ENCODE results near the gene ABI3BP. TPM values are rescaled to one million over a fixed set of nuclear protein-coding genes. Genes with fewer than 3 reads are reported as not detected.

Gene ABI3BP
- total and polyA plus RNA-seq, 2 experiments from 2014 or later = 0.42 to 0.57 TPM

GRCh38 chr3:100810671-100811070 lies 182.6 kb downstream of the ABI3BP start (continued):
- TF ChIP-seq, protein P1, sequence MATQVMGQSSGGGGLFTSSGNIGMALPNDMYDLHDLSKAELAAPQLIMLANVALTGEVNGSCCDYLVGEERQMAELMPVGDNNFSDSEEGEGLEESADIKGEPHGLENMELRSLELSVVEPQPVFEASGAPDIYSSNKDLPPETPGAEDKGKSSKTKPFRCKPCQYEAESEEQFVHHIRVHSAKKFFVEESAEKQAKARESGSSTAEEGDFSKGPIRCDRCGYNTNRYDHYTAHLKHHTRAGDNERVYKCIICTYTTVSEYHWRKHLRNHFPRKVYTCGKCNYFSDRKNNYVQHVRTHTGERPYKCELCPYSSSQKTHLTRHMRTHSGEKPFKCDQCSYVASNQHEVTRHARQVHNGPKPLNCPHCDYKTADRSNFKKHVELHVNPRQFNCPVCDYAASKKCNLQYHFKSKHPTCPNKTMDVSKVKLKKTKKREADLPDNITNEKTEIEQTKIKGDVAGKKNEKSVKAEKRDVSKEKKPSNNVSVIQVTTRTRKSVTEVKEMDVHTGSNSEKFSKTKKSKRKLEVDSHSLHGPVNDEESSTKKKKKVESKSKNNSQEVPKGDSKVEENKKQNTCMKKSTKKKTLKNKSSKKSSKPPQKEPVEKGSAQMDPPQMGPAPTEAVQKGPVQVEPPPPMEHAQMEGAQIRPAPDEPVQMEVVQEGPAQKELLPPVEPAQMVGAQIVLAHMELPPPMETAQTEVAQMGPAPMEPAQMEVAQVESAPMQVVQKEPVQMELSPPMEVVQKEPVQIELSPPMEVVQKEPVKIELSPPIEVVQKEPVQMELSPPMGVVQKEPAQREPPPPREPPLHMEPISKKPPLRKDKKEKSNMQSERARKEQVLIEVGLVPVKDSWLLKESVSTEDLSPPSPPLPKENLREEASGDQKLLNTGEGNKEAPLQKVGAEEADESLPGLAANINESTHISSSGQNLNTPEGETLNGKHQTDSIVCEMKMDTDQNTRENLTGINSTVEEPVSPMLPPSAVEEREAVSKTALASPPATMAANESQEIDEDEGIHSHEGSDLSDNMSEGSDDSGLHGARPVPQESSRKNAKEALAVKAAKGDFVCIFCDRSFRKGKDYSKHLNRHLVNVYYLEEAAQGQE (IDR thresholded peaks at IDR 0.05; ENCODE audit: unreplicated experiment) = no peak
- TF ChIP-seq ETS1 (IDR thresholded peaks at IDR 0.05) (no peak), JUNB (IDR thresholded peaks at IDR 0.05; ENCODE audit: unreplicated experiment) (no peak), CREB1 (CRISPR knock-in tag; IDR thresholded peaks at IDR 0.05; ENCODE audit: low read depth) (no peak), STAT1 (IDR thresholded peaks at IDR 0.05; ENCODE audit: unreplicated experiment) (no peak)

GRCh38 chr3:100804631-100805030 lies 188.6 kb downstream of the ABI3BP start:
- H3K4me3 Mint-ChIP-seq = no peak overlapping the region

GRCh38 chr3:100803711-100804110 lies 189.5 kb downstream of the ABI3BP start:
- Histone ChIP-seq H3K9me2 (ENCODE audit: insufficient read depth) (no peaks in the 10 kb centered on the region), H3K36me3 (ENCODE audit: insufficient read depth) (no peaks in the 10 kb centered on the region), H3K27ac (ENCODE audit: low read depth) (no peak overlapping the region), H3K4me1 (ENCODE audit: insufficient read depth) (no peaks in the 10 kb centered on the region), H3F3A (replicated peaks; ENCODE audit: low read depth) (no peaks in the 10 kb centered on the region), H3K79me2 (replicated peaks; ENCODE audit: insufficient read depth) (no peaks in the 10 kb centered on the region), H3K27me3 (ENCODE audit: insufficient read depth) (no peaks in the 10 kb centered on the region), H3K4me3 (no peak overlapping the region), H3K4me2 (no peak overlapping the region), H4K20me1 (replicated peaks; ENCODE audit: insufficient read depth) (no peaks in the 10 kb centered on the region), H2AFZ (no peak overlapping the region)
- Mint-ChIP-seq H3K9me3 (no peaks in the 10 kb centered on the region), H3K4me3 (no peak overlapping the region), H3K27me3 (ENCODE audit: insufficient read depth, low read depth, poor library complexity) (no peaks in the 10 kb centered on the region), H3K36me3 (ENCODE audit: low read depth) (no peaks in the 10 kb centered on the region), H3K4me1 (no peaks in the 10 kb centered on the region), H3K27ac (no peak overlapping the region)
- no peak for ATAC-seq
- DNase-seq (ENCODE audit: low spot score) = no peak
- no peak for TF ChIP-seq JUNB (IDR thresholded peaks at IDR 0.05; ENCODE audit: unreplicated experiment)
- TF ChIP-seq ZNF114 (CRISPR knock-in tag; IDR thresholded peaks at IDR 0.05) = no peak
- TF ChIP-seq, protein P2, sequence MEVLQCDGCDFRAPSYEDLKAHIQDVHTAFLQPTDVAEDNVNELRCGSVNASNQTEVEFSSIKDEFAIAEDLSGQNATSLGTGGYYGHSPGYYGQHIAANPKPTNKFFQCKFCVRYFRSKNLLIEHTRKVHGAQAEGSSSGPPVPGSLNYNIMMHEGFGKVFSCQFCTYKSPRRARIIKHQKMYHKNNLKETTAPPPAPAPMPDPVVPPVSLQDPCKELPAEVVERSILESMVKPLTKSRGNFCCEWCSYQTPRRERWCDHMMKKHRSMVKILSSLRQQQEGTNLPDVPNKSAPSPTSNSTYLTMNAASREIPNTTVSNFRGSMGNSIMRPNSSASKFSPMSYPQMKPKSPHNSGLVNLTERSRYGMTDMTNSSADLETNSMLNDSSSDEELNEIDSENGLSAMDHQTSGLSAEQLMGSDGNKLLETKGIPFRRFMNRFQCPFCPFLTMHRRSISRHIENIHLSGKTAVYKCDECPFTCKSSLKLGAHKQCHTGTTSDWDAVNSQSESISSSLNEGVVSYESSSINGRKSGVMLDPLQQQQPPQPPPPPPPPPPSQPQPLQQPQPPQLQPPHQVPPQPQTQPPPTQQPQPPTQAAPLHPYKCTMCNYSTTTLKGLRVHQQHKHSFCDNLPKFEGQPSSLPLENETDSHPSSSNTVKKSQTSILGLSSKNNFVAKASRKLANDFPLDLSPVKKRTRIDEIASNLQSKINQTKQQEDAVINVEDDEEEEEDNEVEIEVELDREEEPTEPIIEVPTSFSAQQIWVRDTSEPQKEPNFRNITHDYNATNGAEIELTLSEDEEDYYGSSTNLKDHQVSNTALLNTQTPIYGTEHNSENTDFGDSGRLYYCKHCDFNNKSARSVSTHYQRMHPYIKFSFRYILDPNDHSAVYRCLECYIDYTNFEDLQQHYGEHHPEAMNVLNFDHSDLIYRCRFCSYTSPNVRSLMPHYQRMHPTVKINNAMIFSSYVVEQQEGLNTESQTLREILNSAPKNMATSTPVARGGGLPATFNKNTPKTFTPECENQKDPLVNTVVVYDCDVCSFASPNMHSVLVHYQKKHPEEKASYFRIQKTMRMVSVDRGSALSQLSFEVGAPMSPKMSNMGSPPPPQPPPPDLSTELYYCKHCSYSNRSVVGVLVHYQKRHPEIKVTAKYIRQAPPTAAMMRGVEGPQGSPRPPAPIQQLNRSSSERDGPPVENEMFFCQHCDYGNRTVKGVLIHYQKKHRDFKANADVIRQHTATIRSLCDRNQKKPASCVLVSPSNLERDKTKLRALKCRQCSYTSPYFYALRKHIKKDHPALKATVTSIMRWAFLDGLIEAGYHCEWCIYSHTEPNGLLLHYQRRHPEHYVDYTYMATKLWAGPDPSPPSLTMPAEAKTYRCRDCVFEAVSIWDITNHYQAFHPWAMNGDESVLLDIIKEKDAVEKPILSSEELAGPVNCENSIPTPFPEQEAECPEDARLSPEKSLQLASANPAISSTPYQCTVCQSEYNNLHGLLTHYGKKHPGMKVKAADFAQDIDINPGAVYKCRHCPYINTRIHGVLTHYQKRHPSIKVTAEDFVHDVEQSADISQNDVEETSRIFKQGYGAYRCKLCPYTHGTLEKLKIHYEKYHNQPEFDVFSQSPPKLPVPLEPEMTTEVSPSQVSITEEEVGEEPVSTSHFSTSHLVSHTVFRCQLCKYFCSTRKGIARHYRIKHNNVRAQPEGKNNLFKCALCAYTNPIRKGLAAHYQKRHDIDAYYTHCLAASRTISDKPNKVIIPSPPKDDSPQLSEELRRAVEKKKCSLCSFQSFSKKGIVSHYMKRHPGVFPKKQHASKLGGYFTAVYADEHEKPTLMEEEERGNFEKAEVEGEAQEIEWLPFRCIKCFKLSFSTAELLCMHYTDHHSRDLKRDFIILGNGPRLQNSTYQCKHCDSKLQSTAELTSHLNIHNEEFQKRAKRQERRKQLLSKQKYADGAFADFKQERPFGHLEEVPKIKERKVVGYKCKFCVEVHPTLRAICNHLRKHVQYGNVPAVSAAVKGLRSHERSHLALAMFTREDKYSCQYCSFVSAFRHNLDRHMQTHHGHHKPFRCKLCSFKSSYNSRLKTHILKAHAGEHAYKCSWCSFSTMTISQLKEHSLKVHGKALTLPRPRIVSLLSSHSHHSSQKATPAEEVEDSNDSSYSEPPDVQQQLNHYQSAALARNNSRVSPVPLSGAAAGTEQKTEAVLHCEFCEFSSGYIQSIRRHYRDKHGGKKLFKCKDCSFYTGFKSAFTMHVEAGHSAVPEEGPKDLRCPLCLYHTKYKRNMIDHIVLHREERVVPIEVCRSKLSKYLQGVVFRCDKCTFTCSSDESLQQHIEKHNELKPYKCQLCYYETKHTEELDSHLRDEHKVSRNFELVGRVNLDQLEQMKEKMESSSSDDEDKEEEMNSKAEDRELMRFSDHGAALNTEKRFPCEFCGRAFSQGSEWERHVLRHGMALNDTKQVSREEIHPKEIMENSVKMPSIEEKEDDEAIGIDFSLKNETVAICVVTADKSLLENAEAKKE (CRISPR knock-in tag; IDR thresholded peaks at IDR 0.05) = no peak
- TF ChIP-seq CREB1 (CRISPR knock-in tag; IDR thresholded peaks at IDR 0.05; ENCODE audit: low read depth) = no peak
- TF ChIP-seq POLR2AphosphoS5 (IDR thresholded peaks at IDR 0.05; ENCODE audit: low read depth) = no peak
- no peak for TF ChIP-seq STAT1 (IDR thresholded peaks at IDR 0.05; ENCODE audit: unreplicated experiment)

More at GRCh38 chr3:100804631-100805030, 188.6 kb downstream of the ABI3BP start:
- Histone ChIP-seq H3K4me1 (ENCODE audit: insufficient read depth) (no peaks in the 10 kb centered on the region), H3K9me2 (ENCODE audit: insufficient read depth) (no peaks in the 10 kb centered on the region), H2AFZ (no peak overlapping the region), H3K79me2 (replicated peaks; ENCODE audit: insufficient read depth) (no peaks in the 10 kb centered on the region), H4K20me1 (replicated peaks; ENCODE audit: insufficient read depth) (no peaks in the 10 kb centered on the region), H3K36me3 (ENCODE audit: insufficient read depth) (no peaks in the 10 kb centered on the region), H3K27ac (ENCODE audit: low read depth) (no peak overlapping the region), H3F3A (replicated peaks; ENCODE audit: low read depth) (no peaks in the 10 kb centered on the region), H3K27me3 (ENCODE audit: insufficient read depth) (no peaks in the 10 kb centered on the region), H3K4me2 (no peak overlapping the region), H3K4me3 (no peak overlapping the region)
- Mint-ChIP-seq H3K27me3 (ENCODE audit: insufficient read depth, low read depth, poor library complexity) (no peaks in the 10 kb centered on the region), H3K9me3 (no peaks in the 10 kb centered on the region), H3K36me3 (ENCODE audit: low read depth) (no peaks in the 10 kb centered on the region), H3K4me1 (no peaks in the 10 kb centered on the region), H3K27ac (no peak overlapping the region)
- TF ChIP-seq ZNF331 (CRISPR knock-in tag; IDR thresholded peaks at IDR 0.05; ENCODE audit: low read depth) (no peak), CREB1 (CRISPR knock-in tag; IDR thresholded peaks at IDR 0.05; ENCODE audit: low read depth) (no peak)
- DNase-seq (ENCODE audit: low spot score) = no peak
- ATAC-seq = no peak

Measured in GM23338 (cell line).